ENCODE data around the gene SMARCE1. TPM values are rescaled to one million over a fixed set of nuclear protein-coding genes. Genes with fewer than 3 reads are reported as not detected.

Gene SMARCE1
- total and polyA plus RNA-seq, 2 of the 4 experiments (the other 2 are of a cell fraction): 66.2 to 119 TPM

- DNase-seq: no peak
- dilution Hi-C loops (cut with HindIII; ENCODE audit: low sequenced_read_pairs, unreplicated experiment): no loop called here
- no peak for ATAC-seq (ENCODE audit: low read depth)
- Histone ChIP-seq H2AFZ (replicated peaks; ENCODE audit: low read length, poor library complexity) (no peak overlapping the region), H3K9ac (ENCODE audit: low read depth, low read length) (no peak overlapping the region), H3K27ac (ENCODE audit: insufficient read depth, low read length) (no peak overlapping the region), H3K4me2 (ENCODE audit: low read depth, low read length) (no peak overlapping the region), H2BK120ac (ENCODE audit: low read depth, low read length) (no peak overlapping the region), H2AK9ac (replicated peaks; ENCODE audit: low read depth, low read length, poor library complexity) (no peak overlapping the region), H3K9me1 (ENCODE audit: insufficient read depth, low read length) (no peaks in the 10 kb centered on the region), H4K8ac (ENCODE audit: low read depth in 2 of 2, low read length in 2 of 2) (no peak overlapping the region), H2BK15ac (ENCODE audit: low read depth, low read length) (no peak overlapping the region), H3K36me3 (ENCODE audit: control insufficient read depth, insufficient read depth, low read length) (no peaks in the 10 kb centered on the region), H3K56ac (ENCODE audit: extremely low read depth, insufficient read depth, low read length) (no peak overlapping the region), H3K27me3 (ENCODE audit: control insufficient read depth, insufficient read depth, low read length) (peaks cover 9% of the 10 kb centered on the region), H4K5ac (ENCODE audit: low read depth, low read length) (no peak overlapping the region), H4K20me1 (ENCODE audit: insufficient read depth, low read length) (no peaks in the 10 kb centered on the region), H3K23ac (ENCODE audit: low read depth, low read length) (no peak overlapping the region), H4K91ac (ENCODE audit: insufficient read depth, low read depth, low read length) (no peak overlapping the region), H3K4me3 (ENCODE audit: insufficient read depth, low read depth, low read length) (no peak overlapping the region), H3K4me1 (ENCODE audit: control insufficient read depth, insufficient read depth, low read length) (peaks cover 2% of the 10 kb centered on the region; the same call in 1 of the 2 replicates), H3K4ac (ENCODE audit: low read depth, low read length) (no peak overlapping the region), H2BK5ac (ENCODE audit: low read depth, low read length, poor library complexity, severe bottlenecking) (no peak overlapping the region), H2BK20ac (ENCODE audit: low read depth, low read length) (no peak overlapping the region), H3K14ac (replicated peaks; ENCODE audit: low read depth, low read length) (no peak overlapping the region), H3K79me1 (ENCODE audit: low read depth in 1 of 2, low read length in 2 of 2) (no peaks in the 10 kb centered on the region), H3K18ac (ENCODE audit: low read depth, low read length) (no peak overlapping the region), H2AK5ac (ENCODE audit: low read depth, low read length) (no peak overlapping the region), H3K9me3 (ENCODE audit: control insufficient read depth, insufficient read depth, low read length) (no peaks in the 10 kb centered on the region)
- intact Hi-C loops (cut with micrococcal nuclease): no loop called here
- ChIA-PET POLR2A (ENCODE audit: unreplicated experiment) (no interaction called here), CTCF (no interaction called here)
- no TSS peak for BruUV-seq (replicated peaks)
- no peak for TF ChIP-seq USF2 (IDR thresholded peaks at IDR 0.05; ENCODE audit: low read depth, low read length)
- TF ChIP-seq RCOR1 (IDR thresholded peaks at IDR 0.05; ENCODE audit: insufficient replicate concordance, low read length): no peak
- no peak for TF ChIP-seq FOS (IDR thresholded peaks at IDR 0.05; ENCODE audit: low read depth, low read length)
- no peak for TF ChIP-seq ELK1 (IDR thresholded peaks at IDR 0.05; ENCODE audit: borderline replicate concordance, low read depth, low read length)
- TF ChIP-seq BHLHE40 (IDR thresholded peaks at IDR 0.05; ENCODE audit: low read depth, low read length): no peak
- in situ Hi-C loops (cut with MboI; ENCODE audit: low sequenced_read_pairs): loop anchor here (10.0 kb wide), 1 partner anchor 1042 kb away; no protein-coding TSS in a partner anchor
- WGBS, 2 experiments (ENCODE audit: extremely low coverage in 2 of 2, insufficient read length in 1 of 2): no CpG with 5 or more reads among the region's 3 CpGs
Measured at GRCh38 chr17:40622509-40622928, 25.1 kb downstream of the SMARCE1 start.

Measured in IMR-90 (cell line).